AG10803 (cell line): ENCODE data around the gene HES3.

Source experiments
- DNase-seq: peaks from one replicate; pipeline ENCODE4 v3.0.0; 2010; ENCODE audit warnings: low read depth
- H3K4me3 ChIP-seq: 2 replicates; pipeline ENCODE4 v1.5.1; 2011; ENCODE audit warnings: mild to moderate bottlenecking, low read length, control low read depth
- CTCF ChIP-seq: conservative IDR thresholded peaks from 2 replicates; pipeline ENCODE4 v1.5.1; 2011; ENCODE audit warnings: mild to moderate bottlenecking, low read length, control low read depth, inconsistent platforms

Gene HES3

GRCh38 chr1:6282577-6283270, 38.7 kb downstream of the HES3 start:
- H3K4me3 ChIP-seq, result no peak overlapping the region
- no peak for DNase-seq
- no peak for TF ChIP-seq CTCF

GRCh38 chr1:6285336-6285735, 41.4 kb downstream of the HES3 start:
- no peak overlapping the region for H3K4me3 ChIP-seq
- TF ChIP-seq CTCF, result no peak
- no peak for DNase-seq

GRCh38 chr1:6286266-6286665, 42.3 kb downstream of the HES3 start:
- H3K4me3 ChIP-seq, result no peak overlapping the region
- TF ChIP-seq CTCF, result no peak
- no peak for DNase-seq

GRCh38 chr1:6287029-6287428, 43.0 kb downstream of the HES3 start:
- H3K4me3 ChIP-seq, result no peak overlapping the region
- no peak for DNase-seq
- TF ChIP-seq CTCF, result no peak

- no peak overlapping the region for H3K4me3 ChIP-seq
- DNase-seq, result peak; percentile 33
- no peak for TF ChIP-seq CTCF
Observed at GRCh38 chr1:6287431-6287886, 43.5 kb downstream of the HES3 start.

- no peak overlapping the region for H3K4me3 ChIP-seq
- TF ChIP-seq CTCF, result no peak
- no peak for DNase-seq
Observed at GRCh38 chr1:6288026-6288425, 44.0 kb downstream of the HES3 start.

GRCh38 chr1:6288665-6289064, 44.7 kb downstream of the HES3 start:
- no peak for TF ChIP-seq CTCF
- no peak for DNase-seq
- H3K4me3 ChIP-seq, result no peak overlapping the region
